ENCODE measurements around the gene DNAJC6. TPM values are rescaled to one million over a fixed set of nuclear protein-coding genes. Genes with fewer than 3 reads are reported as not detected.

DNAJC6 gene
- polyA plus RNA-seq, 1 donor (not counting 4 experiments of a cell fraction or from before 2014, with no cell fraction given), result 7.7 TPM

DNA sequence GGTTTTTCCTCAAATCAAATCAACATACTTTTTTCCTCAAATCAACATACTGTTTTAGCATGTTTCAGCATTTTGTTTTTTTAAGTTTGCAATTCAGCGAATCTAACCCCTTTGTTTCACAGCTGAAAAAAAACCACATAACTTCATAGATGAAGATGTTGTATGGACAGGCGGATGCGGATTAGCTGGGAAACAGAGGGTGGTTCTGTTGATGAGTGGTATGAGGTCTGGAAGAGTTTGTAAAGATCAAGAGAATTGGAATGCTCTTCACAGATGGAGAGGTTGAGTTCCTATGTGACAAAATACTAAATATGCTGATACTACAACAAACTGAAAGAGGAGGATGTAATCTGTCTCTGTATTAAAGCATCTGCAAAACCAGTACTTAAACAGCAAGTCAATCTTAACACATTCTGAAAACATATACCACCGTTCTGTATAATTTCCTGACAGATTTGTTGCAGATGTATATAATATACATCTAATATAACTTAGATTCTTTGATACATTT is 100.5 kb downstream of the DNAJC6 start:
- Histone ChIP-seq H3K36me3 (ENCODE audit: control insufficient read depth in 2 of 2, extremely low read depth in 1 of 2, insufficient read depth in 2 of 2, low read length in 2 of 2) (no peaks in the 10 kb centered on the region), H4K20me1 (ENCODE audit: control insufficient read depth, extremely low read depth, insufficient read depth, low read length) (no peaks in the 10 kb centered on the region), H3K4me1 (ENCODE audit: control insufficient read depth, extremely low read depth, insufficient read depth, low read length) (no peaks in the 10 kb centered on the region), H2AFZ (ENCODE audit: control insufficient read depth, low read length) (no peak overlapping the region), H3K27ac (ENCODE audit: control insufficient read depth, insufficient read depth, low read length) (no peak overlapping the region), H3K9me1 (ENCODE audit: control insufficient read depth, extremely low read depth, insufficient read depth, low read length) (no peaks in the 10 kb centered on the region), H3K27me3 (ENCODE audit: control insufficient read depth, extremely low read depth, insufficient read depth, low read length) (no peaks in the 10 kb centered on the region), H3K4me3 (ENCODE audit: control insufficient read depth in 2 of 3, extremely low read depth in 1 of 3, insufficient read depth in 2 of 3, low read depth in 1 of 3, low read length in 3 of 3) (no peak overlapping the region), H3K9me3 (ENCODE audit: control insufficient read depth, low read depth, low read length) (no peaks in the 10 kb centered on the region), H3K79me2 (ENCODE audit: control insufficient read depth, insufficient read depth, low read length) (no peaks in the 10 kb centered on the region), H3K9ac (ENCODE audit: control insufficient read depth, extremely low read depth, insufficient read depth, low read length) (no peak overlapping the region), H3K4me2 (ENCODE audit: control insufficient read depth, extremely low read depth, insufficient read depth, low read depth, low read length) (no peak overlapping the region)
- FAIRE-seq (no peak), DNase-seq (ENCODE audit: low read depth, low spot score) (no peak)
- dilution Hi-C loops (cut with MboI; ENCODE audit: extremely low pct_ligation_motif_present, low sequenced_read_pairs), result no loop called here
- TF ChIP-seq EZH2 (IDR thresholded peaks at IDR 0.05; ENCODE audit: low read length), result no peak
- TF ChIP-seq, protein P1, sequence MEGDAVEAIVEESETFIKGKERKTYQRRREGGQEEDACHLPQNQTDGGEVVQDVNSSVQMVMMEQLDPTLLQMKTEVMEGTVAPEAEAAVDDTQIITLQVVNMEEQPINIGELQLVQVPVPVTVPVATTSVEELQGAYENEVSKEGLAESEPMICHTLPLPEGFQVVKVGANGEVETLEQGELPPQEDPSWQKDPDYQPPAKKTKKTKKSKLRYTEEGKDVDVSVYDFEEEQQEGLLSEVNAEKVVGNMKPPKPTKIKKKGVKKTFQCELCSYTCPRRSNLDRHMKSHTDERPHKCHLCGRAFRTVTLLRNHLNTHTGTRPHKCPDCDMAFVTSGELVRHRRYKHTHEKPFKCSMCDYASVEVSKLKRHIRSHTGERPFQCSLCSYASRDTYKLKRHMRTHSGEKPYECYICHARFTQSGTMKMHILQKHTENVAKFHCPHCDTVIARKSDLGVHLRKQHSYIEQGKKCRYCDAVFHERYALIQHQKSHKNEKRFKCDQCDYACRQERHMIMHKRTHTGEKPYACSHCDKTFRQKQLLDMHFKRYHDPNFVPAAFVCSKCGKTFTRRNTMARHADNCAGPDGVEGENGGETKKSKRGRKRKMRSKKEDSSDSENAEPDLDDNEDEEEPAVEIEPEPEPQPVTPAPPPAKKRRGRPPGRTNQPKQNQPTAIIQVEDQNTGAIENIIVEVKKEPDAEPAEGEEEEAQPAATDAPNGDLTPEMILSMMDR (optimal IDR thresholded peaks at IDR 0.05 in 1 of 3, IDR thresholded peaks at IDR 0.05 in 1 of 3, conservative IDR thresholded peaks at IDR 0.05 in 1 of 3; ENCODE audit: extremely low read depth in 1 of 3, insufficient read depth in 2 of 3, low read length in 3 of 3), result no peak

GRCh38 chr1:65412256-65412983 is 103.1 kb downstream of the DNAJC6 start:
- no peaks in the 10 kb centered on the region for H3K79me2 ChIP-seq (ENCODE audit: control insufficient read depth, insufficient read depth, low read length)
- H3K36me3 ChIP-seq (ENCODE audit: control insufficient read depth in 2 of 2, extremely low read depth in 1 of 2, insufficient read depth in 2 of 2, low read length in 2 of 2), result no peaks in the 10 kb centered on the region
- dilution Hi-C loops (cut with MboI; ENCODE audit: extremely low pct_ligation_motif_present, low sequenced_read_pairs), result no loop called here
- H3K4me1 ChIP-seq (ENCODE audit: control insufficient read depth, extremely low read depth, insufficient read depth, low read length), result peaks cover 5% of the 10 kb centered on the region
- no peaks in the 10 kb centered on the region for H3K27me3 ChIP-seq (ENCODE audit: control insufficient read depth, extremely low read depth, insufficient read depth, low read length)
- no peaks in the 10 kb centered on the region for H4K20me1 ChIP-seq (ENCODE audit: control insufficient read depth, extremely low read depth, insufficient read depth, low read length)
- H3K4me2 ChIP-seq (ENCODE audit: control insufficient read depth, extremely low read depth, insufficient read depth, low read depth, low read length), result no peak overlapping the region
- H3K4me3 ChIP-seq (ENCODE audit: control insufficient read depth in 2 of 3, extremely low read depth in 1 of 3, insufficient read depth in 2 of 3, low read depth in 1 of 3, low read length in 3 of 3), result no peak overlapping the region
- no peak for FAIRE-seq
- TF ChIP-seq, protein P1 (optimal IDR thresholded peaks at IDR 0.05 in 1 of 3, IDR thresholded peaks at IDR 0.05 in 1 of 3, conservative IDR thresholded peaks at IDR 0.05 in 1 of 3; ENCODE audit: extremely low read depth in 1 of 3, insufficient read depth in 2 of 3, low read length in 3 of 3), result no peak
- TF ChIP-seq EZH2 (IDR thresholded peaks at IDR 0.05; ENCODE audit: low read length), result no peak
- H3K9me3 ChIP-seq (ENCODE audit: control insufficient read depth, low read depth, low read length), result no peaks in the 10 kb centered on the region
- H3K9me1 ChIP-seq (ENCODE audit: control insufficient read depth, extremely low read depth, insufficient read depth, low read length), result no peaks in the 10 kb centered on the region
- no peak for DNase-seq (ENCODE audit: low read depth, low spot score)
- no peak overlapping the region for H2AFZ ChIP-seq (ENCODE audit: control insufficient read depth, low read length)
- no peak overlapping the region for H3K9ac ChIP-seq (ENCODE audit: control insufficient read depth, extremely low read depth, insufficient read depth, low read length)
- H3K27ac ChIP-seq (ENCODE audit: control insufficient read depth, insufficient read depth, low read length), result no peak overlapping the region

All from keratinocyte (primary cell).